Thoracic aorta endothelial cell (primary cell): ENCODE measurements around the gene RFX5. TPM values are rescaled to one million over a fixed set of nuclear protein-coding genes. Genes with fewer than 3 reads are reported as not detected.

Experiments
- small RNA-seq: library from RNA; depleted of rRNA; stranded (forward); fragments of <200 nt; gene quantifications from one replicate; pipeline ENCODE3, GENCODE V24; 2012
- total RNA-seq: library from RNA; depleted of rRNA; stranded (reverse); fragments of >200 nt; gene quantifications from 2 replicates; pipeline ENCODE4 v1.2.3, GENCODE V29; 2012

Gene RFX5
- total RNA-seq = 51.7 and 62.8 TPM in 2 replicates

GRCh38 chr1:151346769-151347522 lies at the start of gene RFX5:
Gene RFX5, minus strand, starts transcription at chr1:151347252. Its CDS starts 932 bp downstream, at chr1:151346320.

GRCh38 chr1:151372058-151372934 lies 25.2 kb upstream of the RFX5 start, which contains the start of gene SELENBP1:
Gene SELENBP1, minus strand, starts transcription at chr1:151372705. Its CDS starts 64 bp downstream, at chr1:151372641.

GRCh38 chr1:151327223-151327902 lies 19.7 kb downstream of the RFX5 start, which contains the start of gene PI4KB:
Gene PI4KB, minus strand, starts transcription at chr1:151327416. Its CDS starts 10,935 bp downstream, at chr1:151316481.

Small RNA genes lying within 50 kb of the gene (small RNA-seq; reads per million reads assigned to genes)
- not detected for gene RN7SL444P

Other genes starting within 250 kb of the RFX5 start
- 15.5 and 16.6 TPM in 2 replicates for gene SEMA6C, start 200.6 kb downstream of the RFX5 start, total RNA-seq
- gene TNFAIP8L2, start 190.6 kb downstream of the RFX5 start, total RNA-seq = not detected in 2 replicates
- 4.8 and 5.3 TPM in 2 replicates for gene LYSMD1, start 181.3 kb downstream of the RFX5 start, total RNA-seq
- 27.0 and 29.0 TPM in 2 replicates for gene SCNM1, start 181.1 kb downstream of the RFX5 start, total RNA-seq
- 0.53 TPM in 1 of 2 replicates, not detected in the other for gene TMOD4, start 171.3 kb downstream of the RFX5 start, total RNA-seq
- 40.4 and 46.2 TPM in 2 replicates for gene VPS72, start 157.1 kb downstream of the RFX5 start, total RNA-seq
- gene PIP5K1A, start 148.7 kb downstream of the RFX5 start, total RNA-seq = 75.6 and 77.0 TPM in 2 replicates
- 122 and 124 TPM in 2 replicates for gene PSMD4, start 92.5 kb downstream of the RFX5 start, total RNA-seq
- 9.8 and 11.3 TPM in 2 replicates for gene ZNF687, start 65.0 kb downstream of the RFX5 start, total RNA-seq
- 42.9 and 43.9 TPM in 2 replicates for gene PI4KB, start 19.8 kb downstream of the RFX5 start, total RNA-seq
- 11.3 and 12.1 TPM in 2 replicates for gene SELENBP1, start 25.5 kb upstream of the RFX5 start, total RNA-seq
- 355 and 391 TPM in 2 replicates for gene PSMB4, start 52.3 kb upstream of the RFX5 start, total RNA-seq
- gene POGZ, start 112.2 kb upstream of the RFX5 start, total RNA-seq = 44.9 and 51.7 TPM in 2 replicates
- gene CGN, start 164.1 kb upstream of the RFX5 start, total RNA-seq = 0.93 and 1.7 TPM in 2 replicates
- gene TUFT1, start 193.1 kb upstream of the RFX5 start, total RNA-seq = 1.9 and 2.9 TPM in 2 replicates